Astrocyte of the cerebellum (primary cell): ENCODE results near the gene RIMS1.

Experiments
- DNase-seq: peaks from one replicate; pipeline ENCODE4 v3.0.0-alpha.2; 2011; ENCODE audit warnings: low read depth
- H3K4me3 ChIP-seq: 2 replicates; pipeline ENCODE4 v1.5.1; 2011; ENCODE audit warnings: mild to moderate bottlenecking, low read depth, low read length, moderate library complexity
- CTCF ChIP-seq: IDR thresholded peaks from 2 replicates; pipeline ENCODE4 v1.5.1; 2012; ENCODE audit warnings: low read length, low read depth, moderate library complexity, mild to moderate bottlenecking; ENCODE audit errors: missing control alignments
- in situ Hi-C: cut with HindIII; loops from 2 replicates; pipeline ENCODE4 v1.10.0; 2017; ENCODE audit warnings: low sequenced_read_pairs

RIMS1 gene

GRCh38 chr6:72389698-72390097 is 503.3 kb downstream of the RIMS1 start:
- in situ Hi-C loops, result no loop called here
- no peak for TF ChIP-seq CTCF
- H3K4me3 ChIP-seq, result no peak overlapping the region
- no peak for DNase-seq

- in situ Hi-C loops, result no loop called here
- no peak for TF ChIP-seq CTCF
- no peak overlapping the region for H3K4me3 ChIP-seq
- no peak for DNase-seq
Measured at GRCh38 chr6:72390548-72390947, 504.2 kb downstream of the RIMS1 start.

GRCh38 chr6:72401865-72402264 is 515.5 kb downstream of the RIMS1 start:
- DNase-seq, result no peak
- in situ Hi-C loops, result no loop called here
- TF ChIP-seq CTCF, result no peak

GRCh38 chr6:72403413-72403812 is 517.1 kb downstream of the RIMS1 start:
- H3K4me3 ChIP-seq, result no peak overlapping the region
- no peak for DNase-seq
- in situ Hi-C loops, result no loop called here
- no peak for TF ChIP-seq CTCF

More at GRCh38 chr6:72401865-72402264, 515.5 kb downstream of the RIMS1 start:
- no peak overlapping the region for H3K4me3 ChIP-seq

- TF ChIP-seq CTCF, result no peak
- H3K4me3 ChIP-seq, result no peak overlapping the region
- no peak for DNase-seq
- in situ Hi-C loops, result no loop called here
Measured at GRCh38 chr6:72406517-72406916, 520.2 kb downstream of the RIMS1 start.

GRCh38 chr6:72410769-72411168 is 524.4 kb downstream of the RIMS1 start:
- no peak overlapping the region for H3K4me3 ChIP-seq
- DNase-seq, result no peak
- TF ChIP-seq CTCF, result no peak
- in situ Hi-C loops, result no loop called here
